ENCODE measurements around the gene CNTNAP5.

- TF ChIP-seq FOXK2 (IDR thresholded peaks at IDR 0.05) (no peak), ARNT (IDR thresholded peaks at IDR 0.05) (no peak), FOXA1 (IDR thresholded peaks at IDR 0.05) (no peak)
These were observed 285.6 kb downstream of the CNTNAP5 start for GRCh38 chr2:124310671-124311070.

Data from HEK293T (cell line).